GM20431 (cell line): Measurements from ENCODE around the gene ELMOD3.
"Not testable (repeated sequence)": the region's sequence is repeated elsewhere in the genome, so short reads cannot be mapped to it uniquely, and the experiment has no call there.

ENCODE experiments used
- in situ Hi-C: fragments of 300-500 bp; cut with MseI, MboI; formaldehyde crosslinking; loops from one replicate; pipeline ENCODE4 v1.15.0; 2020; ENCODE audit warnings: low sequenced_read_pairs; ENCODE audit not compliant: unreplicated experiment

ELMOD3 gene

DNA sequence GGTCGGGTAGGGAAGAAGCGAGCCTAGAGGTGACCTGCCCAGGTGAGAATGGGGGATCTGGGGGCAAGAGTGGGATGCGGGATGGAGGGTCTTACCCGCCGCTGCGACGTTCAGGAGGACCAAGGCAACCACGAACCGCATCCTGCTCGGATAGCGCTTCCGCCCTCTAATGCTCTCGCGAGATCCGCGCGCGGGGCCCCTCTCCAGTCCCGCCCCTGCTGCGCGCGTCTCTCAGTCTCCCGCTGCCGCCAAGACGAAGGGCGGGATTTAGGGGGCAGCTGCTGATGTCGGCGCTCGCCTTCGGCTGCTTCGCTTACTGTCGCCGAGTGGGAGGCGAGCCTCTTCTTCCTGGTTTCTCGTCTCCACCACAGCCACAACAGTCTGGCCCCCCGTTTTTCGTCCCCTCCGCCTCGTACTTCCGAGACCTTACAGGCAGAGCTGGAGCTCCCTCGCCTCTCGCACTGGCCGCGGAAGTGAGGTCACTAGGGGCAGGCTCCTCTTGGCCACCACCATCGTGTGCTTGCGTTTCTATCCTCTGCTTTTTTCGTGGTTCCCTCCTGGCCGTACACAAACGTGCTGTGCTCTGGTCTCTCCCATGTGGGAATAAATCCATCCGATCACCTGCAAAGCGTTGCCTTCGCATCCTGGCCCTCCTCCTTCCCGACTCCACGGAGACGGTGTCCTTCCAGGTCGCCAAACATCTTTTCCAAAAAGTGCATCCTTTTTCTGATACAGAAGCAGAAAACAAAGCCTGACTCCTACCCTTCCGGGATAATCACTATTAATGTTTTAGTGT is 26.5 kb upstream of the ELMOD3 start, which contains the start of gene TGOLN2:
TGOLN2 (minus strand) TSS at position 168 of the 796 bp plus-strand sequence; CDS start at position 141, 27 bp downstream.
- in situ Hi-C loops = no loop called here

DNA sequence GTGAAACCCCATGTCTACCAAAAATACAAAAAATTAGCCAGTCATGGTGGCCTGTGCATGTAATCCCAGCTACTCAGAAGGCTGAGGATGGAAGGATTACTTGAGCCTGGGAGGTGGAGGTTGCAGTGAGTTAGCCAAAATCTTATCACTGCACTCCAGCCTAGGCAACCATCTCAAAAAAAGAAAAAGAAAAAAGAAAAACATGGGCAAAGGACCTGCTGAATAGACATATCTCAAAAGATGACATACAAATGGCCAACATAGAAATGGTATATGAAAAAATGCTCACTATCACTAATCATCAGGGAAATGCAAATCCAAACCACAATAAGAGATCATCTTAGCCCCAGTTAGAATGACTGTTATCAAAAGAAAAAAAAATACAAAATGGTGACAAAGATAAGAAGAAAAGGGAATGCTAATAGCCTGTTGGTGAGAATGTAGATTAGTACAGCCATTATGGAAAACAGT is 25.4 kb upstream of the ELMOD3 start:
- in situ Hi-C loops = no loop called here

DNA sequence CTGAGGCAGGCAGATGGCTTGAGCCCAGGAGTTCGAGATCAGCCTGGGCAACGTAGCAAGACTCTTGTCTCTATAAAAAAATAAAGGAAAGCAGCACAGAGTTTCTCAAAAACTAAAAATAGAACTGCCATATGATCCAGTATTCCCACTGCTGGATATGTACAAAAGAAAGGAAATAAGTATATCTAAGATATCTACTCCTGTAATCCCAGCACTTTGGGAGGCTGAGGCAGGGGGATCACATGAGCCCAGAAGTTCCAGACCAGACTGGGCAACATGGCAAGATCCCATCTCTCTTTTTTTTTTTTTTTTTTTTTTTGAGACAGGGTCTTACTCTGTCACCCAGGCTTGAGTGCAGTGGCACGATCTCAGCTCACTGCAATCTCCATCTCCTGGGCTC is 24.9 kb upstream of the ELMOD3 start:
- in situ Hi-C loops = not testable (repeated sequence)

DNA sequence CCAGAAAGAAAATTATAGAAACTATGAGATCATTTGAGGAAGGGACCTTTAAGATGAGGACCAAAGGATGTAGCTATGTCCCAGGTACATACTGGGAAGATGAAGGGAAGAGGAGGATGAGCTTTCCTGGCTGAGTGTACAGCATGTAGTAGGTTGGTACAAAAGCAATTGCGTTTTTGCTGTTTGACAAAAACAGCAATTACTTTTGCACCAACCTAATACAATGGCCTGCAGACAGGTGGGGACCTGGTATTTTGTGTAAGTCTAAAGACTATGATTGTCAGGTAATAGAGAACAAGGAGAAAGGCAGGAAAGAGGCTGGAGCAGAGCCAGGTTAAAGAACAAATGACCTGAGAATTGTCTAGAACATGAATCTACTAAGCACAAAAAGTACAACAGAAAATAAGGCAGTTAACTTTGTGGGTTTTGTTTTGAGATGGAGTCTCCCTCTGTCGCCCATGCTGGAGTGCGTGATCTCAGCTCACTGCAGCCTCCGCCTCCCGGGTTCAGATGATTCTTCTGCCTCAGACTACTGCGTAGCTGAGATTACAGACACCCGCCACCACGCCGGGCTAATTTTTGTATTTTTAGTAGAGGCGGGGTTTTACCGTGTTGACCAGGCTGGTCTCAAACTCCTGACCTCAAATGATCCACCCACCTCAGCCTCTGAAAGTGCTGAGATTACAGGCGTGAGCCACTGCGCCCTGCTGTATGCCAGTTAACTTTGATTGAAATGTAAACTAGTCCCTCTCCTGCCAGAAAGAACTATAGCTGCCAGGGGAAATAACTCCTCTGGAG is 23.5 kb upstream of the ELMOD3 start:
- in situ Hi-C loops = no loop called here

DNA sequence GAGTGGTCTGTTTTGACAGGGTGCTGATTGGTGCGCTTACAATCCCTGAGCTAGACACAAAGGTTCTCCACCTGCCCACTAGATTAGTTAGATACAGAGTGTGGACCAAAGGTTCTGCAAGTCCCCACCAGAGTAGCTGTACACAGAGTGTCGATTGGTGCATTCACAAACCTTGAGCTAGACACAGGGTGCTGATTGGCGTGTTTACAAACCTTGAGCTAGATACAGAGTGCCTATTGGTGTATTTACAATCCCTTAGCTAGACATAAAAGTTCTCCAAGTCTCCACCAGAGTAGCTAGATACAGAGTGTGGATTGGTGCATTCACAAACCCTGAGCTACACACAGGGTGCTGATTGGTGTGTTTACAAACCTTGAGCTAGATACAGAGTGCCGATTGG is 20.7 kb upstream of the ELMOD3 start:
- in situ Hi-C loops = not testable (repeated sequence)

DNA sequence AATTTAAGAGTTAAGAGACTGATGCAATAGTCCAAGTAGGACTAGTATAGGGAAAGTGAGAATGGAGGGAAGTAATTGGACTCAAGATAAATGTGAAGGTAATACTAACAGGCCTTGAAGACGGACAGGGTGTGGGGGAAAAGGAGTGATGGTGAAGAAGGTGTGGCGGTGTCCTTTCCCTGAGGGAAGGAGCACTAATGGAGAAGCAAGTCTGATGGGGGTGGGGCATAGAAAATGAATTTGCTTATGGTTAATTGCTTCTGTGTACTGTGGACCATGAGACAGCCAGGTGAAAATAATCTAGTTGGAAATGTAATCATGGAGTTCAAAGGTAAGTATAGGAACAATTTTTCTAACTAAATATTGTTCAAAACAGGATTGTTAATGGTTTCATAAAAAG is 19.6 kb upstream of the ELMOD3 start:
- in situ Hi-C loops = no loop called here

DNA sequence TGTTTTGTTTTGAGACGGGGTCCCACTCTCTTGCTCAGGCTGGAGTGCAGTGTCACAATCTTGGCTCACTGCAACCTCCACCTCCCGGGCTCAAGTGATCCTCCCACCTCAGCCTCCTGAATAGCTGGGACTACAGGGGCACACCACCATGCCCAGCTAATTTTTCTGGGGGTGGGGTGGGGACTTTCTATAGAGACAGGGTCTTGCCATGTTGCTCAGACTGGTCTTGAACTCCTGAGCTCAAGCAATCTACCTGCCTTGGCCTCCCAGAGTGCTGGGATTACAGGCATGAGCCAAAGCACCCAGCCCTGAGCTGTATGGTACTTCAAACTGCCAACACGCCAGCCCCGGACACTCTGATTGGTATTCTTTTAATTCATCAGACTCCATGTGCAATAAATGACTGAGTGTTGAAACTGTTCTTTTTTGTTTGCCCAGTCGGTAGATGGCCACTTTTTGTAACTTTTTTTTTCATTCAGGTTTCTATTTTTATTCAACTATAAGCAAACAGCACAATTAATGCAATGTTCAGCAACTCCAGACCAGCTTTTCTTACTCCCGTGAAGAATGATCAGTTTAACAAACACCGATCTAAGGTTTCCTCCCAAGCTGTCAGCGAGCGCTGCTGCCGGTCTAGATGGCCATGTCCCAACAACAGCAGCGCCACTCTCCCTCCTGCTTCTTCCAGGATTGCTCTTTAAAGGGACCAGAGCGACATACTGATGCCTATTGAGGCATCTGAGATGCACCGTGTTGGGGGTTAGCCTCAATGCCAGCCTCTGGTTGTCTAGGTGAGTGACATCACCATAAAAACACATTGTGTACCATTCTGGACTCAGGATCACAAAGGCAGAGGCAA is 14.3 kb upstream of the ELMOD3 start:
- in situ Hi-C loops = no loop called here

DNA sequence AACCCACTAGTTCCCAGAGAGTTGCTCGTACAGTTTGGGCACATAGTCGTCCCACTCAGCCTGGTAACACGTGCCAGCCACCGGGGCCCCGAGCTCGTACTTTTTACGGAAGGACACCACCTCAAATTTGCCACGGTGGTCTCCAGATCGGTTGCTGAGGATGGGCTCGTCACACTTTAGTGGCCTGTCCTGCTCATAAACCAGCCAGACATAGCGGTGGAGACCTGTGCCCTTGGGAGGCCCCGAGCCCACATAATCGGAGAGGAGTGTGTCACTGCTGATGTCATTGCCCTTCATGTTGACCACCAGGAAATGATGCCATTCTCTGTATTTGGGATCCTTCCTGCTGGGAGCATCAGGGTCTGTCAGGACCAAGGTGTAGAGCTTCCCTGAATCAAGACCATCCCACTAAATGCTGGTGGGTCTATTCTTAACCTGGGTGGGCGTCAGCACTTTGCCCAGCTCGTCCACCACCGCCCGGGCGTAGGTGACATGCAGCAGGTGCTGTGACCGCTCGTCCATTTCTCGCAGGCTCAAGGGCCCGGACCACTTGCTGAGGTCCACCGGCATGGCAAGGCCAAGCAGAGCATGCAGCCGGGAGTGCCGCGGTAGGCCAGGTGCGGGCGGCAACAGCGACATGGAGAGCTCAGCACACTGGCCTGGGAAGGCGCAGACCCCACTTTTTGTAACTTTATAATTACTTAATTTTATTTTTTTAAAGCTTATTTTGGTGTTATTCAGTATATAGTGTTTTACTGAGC is 13.1 kb upstream of the ELMOD3 start:
- in situ Hi-C loops = no loop called here

DNA sequence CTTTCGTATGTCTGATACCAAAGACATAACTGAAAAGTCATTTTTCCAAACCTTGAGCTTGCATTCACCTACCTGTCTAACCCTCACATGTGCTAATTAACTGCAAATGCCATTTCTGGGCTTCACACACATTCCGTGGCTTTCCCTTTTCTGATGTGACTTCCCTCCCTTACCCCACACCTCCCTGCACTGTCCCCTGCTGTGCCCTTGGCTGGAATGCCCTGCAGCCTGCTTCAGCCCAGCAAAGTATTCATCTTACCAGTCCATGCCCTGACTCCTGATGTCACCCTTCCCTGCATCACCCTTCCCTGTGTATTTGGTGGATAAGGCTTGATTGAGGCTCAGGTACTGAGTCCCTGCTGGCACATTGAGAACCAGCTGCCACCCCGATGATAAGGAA is 12.4 kb upstream of the ELMOD3 start:
- in situ Hi-C loops = no loop called here

DNA sequence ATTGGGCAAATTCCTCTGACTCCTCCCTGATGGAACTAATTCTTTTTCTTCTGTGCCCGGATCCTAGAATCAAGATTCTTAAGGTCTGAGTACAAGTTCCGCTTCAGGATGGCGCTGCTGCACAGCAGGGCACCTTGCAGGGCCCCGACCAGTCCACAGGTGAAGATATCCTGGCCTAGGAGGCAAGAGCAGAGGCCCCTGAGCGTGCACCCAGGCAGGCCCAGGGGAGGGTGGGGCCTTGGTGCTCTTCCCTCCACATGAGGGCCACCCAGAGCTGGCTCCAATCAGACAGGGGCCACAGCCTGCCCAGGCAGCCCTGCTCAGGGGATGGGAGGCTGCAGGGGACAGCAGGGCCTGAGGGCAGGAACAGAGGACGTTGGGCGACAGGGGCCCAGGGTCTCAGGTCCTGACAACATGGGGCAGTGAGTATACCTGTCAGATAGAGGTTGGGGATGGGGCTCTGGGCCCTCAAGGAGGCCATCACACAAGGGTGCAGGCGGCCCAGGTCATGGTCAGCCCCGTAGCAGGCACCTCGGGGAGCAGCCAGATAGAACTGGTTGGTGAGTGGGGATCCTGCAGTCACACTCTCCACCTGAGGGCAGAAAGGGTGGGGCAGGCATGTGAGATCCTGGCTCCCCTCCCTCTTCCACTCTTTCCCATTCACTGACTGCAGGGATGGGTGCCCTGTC is 11.2 kb upstream of the ELMOD3 start:
- in situ Hi-C loops = not testable (repeated sequence)

DNA sequence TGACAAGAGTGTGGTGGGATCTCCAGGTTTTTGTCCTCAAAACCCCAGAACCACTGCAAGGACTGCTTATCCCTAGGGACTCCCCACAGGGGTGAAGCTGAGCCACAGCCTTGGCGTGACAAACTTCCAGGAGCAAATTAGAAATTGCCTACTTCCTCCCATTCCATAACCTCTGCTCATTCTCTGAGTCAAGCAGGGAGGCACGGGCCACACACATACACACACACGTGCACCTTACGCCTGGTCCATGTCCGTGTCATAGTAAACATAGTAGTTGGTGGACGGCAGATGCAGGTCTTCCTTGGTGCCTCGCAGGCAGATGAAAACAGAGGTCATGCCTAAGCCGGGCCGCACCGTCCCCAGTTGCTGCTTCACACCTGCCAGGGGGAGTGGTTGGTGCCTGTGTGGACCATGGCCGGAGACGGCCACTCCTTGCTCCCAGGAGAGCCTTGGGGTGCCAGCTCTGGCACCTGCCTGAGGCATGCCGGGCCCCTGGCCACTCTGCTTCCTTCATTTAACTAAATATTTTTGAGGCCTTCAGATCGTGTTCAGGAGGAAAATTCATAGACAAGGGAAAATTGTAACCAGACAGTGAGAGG is 10.1 kb upstream of the ELMOD3 start:
- in situ Hi-C loops = no loop called here

DNA sequence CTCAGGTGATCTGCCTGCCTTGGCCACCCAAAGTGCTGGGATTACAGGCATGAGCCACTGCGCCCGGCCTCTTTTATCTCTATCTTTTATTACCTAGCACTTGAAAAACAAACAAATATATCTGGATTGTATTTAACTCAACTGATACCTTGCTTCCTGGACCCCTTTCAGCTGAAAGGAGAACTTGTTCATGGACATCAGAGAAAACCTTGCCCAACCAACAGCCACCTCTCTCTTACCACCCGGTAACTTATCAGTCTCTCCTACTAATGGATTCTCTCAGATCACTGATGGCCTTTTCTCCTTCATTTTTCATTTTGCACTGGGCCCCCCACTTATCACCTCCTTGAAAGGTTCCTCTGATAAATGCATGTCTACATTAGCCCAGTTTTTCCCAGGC is 7.0 kb upstream of the ELMOD3 start:
- in situ Hi-C loops = no loop called here

DNA sequence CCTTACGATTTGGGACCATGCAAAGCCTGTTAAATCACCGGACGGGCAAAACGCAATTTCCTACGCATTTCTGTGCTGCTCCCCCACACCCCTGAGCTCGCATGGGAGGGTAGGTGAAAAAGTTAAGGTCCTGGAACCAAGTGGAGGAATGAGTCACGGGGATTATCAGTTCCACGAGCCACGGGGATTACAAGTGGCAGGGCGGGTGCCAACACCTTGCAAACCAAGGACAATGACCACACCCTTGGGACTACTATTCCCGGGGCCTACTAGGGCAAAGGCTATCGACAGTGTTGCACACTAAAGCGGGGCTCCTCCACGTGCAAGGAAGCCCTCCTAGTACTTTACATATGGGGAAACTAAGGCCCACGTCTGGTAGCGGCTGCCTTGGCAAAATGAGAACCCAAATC is 688 bp upstream of the ELMOD3 start:
- in situ Hi-C loops = no loop called here

DNA sequence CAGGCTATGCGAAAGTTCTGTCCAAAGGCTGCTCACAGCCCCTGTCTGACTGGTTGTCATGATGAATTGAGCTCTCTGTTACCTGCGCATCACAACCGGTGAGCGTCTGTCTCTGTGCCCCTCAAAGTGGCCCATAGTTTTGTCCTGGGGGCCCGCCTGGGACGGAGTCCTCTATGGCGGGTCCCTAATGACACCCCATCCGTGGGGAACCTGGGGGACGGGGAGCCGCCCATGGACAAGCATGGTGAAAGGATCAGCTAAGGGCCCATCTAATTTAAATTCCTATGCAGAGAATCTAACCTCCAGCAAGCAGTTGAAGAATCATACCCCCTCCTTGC is 473 bp downstream of the ELMOD3 start:
- in situ Hi-C loops = no loop called here

DNA sequence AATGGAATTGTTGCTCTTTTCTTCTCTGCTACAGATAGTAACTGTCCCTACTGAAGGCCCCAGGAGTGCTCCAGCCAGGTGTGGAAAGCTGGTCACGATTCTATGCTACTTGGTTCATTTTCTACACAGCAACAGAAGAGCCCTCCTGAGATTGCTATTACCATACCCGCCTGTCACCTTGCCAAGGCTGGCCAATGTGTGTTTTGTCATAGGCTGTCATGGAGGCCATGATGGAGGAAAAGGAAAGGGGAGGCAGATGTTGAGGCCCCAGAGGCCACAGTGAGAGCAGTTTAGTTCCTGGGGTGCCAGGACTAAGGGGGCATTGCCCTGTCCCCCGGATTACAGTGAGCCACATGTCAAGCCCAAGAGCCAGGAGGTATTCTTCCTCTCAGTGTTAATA is 952 bp downstream of the ELMOD3 start:
- in situ Hi-C loops = no loop called here

DNA sequence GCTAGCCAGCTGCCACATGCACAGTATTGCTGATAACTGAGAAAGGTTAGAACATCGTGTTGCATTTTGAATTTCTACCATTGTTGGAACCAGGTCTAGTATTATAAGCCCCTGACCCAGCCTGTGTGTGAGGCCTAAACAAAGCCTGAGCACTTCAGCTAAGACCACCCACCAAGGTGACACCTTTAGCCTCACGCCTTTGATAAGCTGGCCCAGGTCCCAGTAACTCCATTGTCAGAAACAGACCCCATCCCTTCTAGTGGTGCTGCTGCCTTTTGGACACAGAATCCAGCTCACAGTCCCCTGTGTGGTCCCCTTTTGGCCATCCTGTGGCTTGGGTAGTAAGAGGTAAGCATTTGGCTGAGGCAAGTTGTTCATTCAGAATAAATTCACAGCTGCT is 1.6 kb downstream of the ELMOD3 start:
- in situ Hi-C loops = no loop called here

DNA sequence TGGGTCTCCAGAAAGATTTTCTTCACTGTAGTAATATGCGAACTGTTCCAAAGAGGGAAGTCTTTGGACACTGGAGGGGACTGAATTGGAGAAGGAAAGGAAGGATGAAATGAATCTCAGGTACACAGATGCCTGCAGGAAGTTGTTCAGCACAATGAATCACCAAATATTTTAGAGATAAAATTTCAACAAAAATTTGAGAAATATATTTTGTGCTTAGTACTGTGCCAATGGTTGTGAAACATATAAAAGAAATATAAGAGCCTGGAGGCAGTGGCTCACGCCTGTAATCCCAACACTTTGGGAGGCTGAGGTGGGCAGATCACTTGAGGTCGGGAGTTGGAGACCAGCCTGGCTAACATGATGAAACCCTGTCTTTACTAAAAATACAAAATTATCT is 3.2 kb downstream of the ELMOD3 start:
- in situ Hi-C loops = no loop called here

DNA sequence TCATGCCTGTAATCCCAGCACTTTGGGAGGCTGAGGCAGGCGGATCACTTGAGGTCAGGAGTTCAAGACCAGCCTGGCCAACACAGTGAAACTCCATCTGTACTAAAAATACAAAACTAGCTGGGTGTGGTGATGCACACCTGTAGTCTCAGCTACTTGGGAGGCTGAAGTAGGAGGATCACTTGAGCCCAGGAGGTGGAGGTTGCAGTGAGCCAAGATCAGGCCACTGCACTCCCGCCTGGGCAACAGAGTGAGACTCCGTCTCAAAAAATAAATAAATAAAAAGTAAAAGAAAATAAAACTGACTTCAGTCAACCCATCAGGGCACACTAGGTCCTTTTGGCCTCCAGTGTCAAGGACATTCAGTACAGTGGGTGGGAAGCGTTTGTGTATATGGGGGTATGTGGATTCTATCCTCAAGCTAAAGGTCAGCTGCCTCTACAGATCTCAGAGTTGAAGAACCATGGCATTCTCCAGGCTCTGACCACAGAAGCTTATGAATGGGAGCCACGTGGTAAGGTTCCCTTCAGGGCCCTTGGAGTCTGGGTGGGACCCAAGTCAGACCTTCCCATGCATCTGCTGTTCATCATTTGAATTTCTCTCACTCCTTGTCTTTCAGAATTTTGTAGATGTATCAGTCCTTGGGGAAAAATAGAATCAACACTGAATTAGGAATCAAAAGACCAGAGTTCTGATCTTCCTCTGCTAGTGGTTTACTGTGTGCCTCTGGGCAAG is 8.3 kb downstream of the ELMOD3 start:
- in situ Hi-C loops = not testable (repeated sequence)
